HG02943 (cell line): Measurements from ENCODE around the gene UGT1A3.

Source experiments
- ATAC-seq: cut with Tn5 transposase; IDR thresholded peaks from one replicate; pipeline ENCODE4 v1.9.1; 2021; ENCODE audit warnings: mild to moderate bottlenecking, low read depth, moderate library complexity; ENCODE audit not compliant: unreplicated experiment

The UGT1A3 gene

DNA sequence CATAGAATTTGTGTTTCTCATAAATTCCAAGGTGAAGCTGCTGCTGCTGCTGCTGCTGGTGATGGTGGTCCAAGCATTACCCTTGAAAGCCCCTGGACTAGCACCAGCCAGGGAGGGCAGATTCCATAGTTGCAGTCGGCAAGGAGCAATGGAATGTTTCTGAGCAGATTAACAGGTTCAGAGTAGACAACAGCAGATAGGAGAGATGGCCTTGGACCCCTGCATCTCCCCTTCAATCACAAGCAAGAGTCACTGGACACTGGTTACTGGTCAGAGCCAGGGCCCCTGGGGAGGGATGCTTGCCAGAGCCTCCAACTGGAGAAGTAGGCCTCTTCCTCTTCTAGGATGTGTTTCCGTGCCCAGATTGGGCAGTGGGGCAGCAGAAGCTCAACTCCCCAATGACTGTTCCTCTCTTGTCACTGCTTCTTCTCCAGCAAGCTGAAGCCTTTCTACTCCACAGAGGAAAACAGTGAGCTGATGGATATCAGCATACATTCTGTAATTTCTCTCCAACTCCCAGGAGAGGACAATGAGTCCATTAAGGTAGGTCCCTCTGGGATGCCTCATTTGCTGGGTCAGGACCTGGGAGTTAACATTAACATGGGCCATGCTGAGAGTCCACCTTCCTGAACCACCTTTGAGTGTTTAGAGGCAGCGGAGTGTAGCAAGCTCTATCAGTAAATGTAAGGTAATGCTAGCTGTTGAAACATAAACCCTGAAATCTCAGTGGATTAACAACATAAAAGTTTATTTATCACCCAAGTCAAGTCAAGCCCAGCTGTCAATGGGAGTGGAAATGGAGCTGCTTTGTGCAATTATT is 84.6 kb downstream of the UGT1A3 start:
- no peak for ATAC-seq

DNA sequence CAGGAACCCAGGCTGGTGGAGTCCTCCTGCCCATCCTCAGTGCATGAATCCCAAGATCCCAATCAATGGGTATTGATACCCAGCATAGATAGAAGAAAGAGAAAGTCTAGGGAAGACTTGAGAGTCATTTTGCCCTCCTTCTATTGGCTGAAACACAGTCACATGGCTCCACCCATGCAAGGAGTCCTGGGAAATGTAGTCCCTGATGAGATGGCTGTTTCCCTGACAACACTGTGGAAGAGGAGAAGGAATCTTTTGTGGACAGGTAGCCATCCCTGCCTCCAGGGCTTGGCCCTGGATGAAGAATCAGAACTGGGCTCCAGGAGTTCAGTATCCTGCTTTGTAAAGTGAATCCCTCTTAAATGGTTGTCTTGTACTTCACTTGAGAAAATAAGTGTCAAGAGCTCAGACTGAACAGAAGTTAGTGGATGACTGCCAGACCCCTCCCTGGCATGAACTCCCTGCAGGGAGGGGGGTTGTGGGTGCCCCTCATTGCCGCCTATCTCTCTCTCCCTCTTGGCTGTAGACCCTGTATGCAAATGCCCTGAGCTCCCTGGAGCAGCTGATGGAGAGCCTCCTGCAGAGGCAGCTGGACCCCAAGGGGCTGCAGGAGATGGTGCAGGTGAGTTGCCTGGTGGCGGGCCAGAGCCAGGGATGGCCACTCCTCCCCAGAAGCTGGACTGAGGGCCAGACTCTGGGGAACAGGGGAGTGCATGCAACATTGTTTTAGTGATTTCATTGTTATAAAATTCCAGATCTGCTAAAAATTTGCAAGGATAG is 85.4 kb downstream of the UGT1A3 start:
- ATAC-seq = no peak

DNA sequence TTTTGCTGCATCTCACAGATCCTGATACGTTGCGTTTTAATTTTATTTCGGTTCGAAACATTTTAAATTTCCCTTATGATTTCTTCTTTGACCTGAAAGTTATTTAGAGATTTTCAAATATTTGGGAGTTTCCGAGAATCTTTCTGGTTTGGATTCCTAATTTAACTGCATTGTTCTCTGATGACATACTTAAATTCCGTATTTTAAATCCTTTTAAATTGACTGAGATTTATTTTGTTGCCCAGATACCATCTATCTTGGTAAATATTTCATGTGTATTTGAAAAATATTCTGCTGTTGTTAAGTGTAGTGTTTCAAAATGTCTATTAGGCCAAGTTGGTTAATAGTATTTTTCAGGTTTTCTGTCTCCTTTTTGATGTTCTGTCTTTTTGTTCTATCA is 87.0 kb downstream of the UGT1A3 start:
- ATAC-seq = no peak

DNA sequence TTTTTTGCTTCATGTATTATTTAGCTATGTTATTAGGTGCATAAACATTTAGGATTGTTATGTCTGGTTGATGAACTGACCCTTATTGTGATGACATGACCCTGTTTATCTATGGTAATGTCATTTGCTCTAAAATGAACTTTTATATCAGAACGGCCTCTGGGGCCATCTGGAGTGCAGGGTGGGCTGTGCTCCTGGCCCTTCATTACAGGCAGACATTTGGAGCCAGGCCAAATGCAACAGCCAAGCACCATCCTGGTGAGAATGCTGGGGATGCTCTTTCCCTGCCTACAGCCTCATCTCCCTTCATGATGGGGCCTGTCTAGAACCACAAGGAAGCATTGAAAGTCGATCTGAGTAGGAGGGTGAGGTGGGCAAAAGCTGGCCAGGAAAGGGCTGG is 87.5 kb downstream of the UGT1A3 start:
- no peak for ATAC-seq

DNA sequence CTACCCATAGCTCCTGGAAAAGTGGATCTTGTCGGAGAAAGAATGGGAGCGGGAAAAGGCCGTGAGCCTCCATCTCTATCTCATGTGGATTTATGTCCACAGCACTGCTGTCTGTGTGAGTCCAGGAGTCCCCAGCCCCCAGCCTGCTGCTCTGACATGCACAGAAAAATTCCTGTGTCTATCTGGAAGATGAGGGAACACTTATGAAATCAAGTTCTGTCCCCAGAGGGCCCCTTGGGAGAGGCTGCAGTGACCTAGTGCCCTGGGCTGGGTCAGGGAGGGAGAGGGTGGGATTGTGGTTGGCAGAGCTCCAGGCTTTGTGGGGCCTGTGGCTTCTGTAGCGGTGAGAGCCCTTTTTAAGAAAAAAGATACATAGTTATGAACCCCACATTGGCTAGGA is 87.9 kb downstream of the UGT1A3 start:
- ATAC-seq = no peak

DNA sequence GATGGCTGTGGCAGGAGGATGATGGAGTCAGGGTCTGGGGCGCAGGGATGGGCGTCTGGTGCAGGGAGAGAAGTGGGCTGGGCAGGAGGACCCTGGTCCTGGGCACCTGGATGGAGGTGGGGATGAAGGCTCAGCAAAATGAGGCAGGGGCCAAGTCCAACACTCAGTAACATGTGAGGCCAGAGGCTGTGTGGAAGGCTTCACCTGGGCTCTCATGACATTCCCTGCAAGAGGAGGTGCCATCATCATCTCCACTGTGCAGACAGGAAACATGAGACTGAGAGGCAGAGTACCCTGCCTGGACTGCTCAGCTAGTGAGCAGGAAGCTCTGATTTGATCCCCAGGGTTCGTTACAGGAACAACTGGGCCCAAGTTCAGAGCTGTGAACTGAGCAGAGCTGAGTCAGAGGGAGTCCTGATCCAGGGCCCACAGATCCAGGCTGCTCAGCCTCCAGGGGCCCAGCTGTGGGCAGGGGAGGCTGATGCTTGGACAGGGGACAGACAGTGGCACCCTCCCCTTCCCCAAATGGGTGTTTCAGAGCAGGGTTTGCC is 88.6 kb downstream of the UGT1A3 start:
- no peak for ATAC-seq

DNA sequence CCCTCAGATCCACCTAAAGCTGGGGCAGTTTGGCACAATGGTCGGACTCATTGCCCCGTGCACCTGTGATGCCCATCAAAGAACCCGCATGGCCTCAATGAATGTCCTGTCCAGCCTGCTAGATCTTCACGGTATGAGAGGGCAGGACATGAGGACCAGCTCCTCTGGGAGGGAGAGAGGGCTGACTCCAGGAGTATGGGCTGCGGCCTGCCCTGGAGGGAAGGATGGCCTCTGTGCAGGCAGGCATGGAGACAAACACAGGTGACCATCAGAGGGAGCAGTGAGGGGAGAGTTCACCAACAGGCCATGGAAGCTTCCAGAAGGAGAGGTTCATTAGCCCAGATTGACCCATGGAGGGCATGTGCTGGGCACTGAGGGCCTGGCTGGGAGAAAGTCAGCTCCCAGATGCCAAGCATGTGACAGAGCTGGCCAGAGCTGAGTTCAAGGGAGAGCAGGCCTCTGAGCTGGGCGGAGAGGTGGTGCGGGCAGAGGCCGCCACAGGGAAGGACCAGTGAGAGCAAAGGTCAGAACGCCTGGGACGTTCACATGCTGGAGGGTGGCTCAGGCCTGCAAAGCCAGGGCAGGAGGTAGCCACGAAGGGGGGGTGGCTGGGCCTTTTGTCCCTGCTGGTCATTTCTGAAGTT is 89.3 kb downstream of the UGT1A3 start:
- ATAC-seq = no peak

DNA sequence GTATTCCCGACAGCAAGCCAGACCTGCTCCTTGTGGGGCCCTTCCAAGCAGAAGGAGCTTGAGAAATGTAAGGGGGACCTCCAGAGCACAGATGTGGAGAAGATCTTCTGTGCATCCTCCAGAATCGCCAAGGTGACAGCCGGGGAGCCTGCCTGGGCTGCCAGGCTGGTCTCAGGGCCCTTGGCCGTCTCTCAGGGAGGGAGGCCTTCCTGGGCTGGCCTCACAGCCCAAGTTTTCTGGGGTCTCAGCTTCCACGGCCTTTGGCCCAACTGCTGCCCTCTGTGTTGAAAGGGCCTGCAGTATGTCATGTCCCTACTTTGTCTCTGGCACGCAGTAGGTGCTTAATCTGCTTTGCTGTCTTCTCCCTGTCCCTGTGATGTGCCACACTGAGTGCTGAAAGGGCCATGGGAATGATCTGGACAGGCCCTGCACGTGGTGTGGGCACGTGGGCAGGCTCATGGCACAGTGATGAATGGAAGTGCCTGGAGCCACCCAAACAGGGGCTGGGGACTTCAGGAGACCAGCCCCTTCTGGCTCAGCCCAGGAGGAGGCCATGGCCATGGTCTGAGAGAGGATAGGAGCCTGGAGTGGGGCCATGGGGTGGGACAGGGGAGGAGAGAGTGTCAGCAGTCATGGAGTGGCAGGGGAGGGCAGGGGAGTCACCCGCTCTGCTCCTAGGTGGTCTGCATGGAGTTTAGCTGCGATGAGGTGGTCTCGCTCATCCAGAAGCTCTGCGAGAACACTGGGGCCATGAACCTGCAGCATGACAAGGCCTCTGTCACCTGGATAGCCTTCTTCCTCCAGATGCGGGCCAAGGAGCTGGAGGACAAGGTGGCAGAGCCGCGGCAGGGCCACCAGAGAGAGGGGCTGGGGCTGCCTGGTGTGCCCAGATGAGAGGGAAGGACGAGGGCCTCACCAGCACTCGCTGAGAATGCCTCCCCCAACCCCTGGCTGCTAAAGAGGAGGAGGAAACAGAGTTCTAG is 90.1 kb downstream of the UGT1A3 start:
- no peak for ATAC-seq

DNA sequence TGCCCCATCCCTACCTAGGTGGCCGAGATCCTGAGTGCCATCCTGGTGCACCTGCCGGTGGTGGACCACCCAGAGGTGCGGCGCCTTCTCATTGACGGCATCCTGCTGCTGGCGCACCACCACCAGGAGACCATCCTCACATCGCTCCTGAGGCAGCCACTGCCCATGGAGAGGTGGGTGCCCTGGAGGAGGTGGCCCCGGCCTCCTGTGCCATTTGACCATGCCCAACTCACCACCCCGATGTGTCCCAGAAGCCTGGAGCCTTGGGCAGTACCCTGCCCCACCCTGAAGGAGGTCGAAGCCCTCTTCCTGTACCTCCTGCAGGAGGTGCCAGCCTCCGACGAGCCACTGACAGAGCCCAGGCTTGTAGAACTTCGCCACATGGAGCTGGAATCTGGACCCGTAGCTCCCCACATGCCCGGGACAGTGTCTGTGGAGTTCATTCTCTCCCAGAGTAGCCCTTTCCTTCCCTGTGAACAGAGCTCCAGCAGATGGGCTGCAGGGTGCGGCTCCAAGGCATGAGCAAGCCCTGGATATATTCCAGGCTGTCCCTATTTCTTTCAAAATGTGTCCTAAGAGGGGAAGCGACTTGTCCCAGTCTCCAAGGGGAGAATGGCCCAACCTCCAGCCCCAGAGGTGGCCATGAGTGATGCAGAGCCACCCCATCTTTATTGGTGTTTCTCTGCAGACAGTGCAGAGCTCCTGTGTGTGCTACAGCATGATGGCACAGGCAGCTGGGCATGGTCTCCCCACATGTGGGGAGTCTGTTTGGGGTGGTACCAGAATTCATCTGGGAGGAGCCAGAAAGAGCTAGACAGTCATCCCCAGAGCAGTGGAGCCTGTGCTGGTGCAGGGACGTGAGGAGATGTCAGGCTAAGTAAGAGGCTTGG is 91.3 kb downstream of the UGT1A3 start:
- ATAC-seq = no peak

DNA sequence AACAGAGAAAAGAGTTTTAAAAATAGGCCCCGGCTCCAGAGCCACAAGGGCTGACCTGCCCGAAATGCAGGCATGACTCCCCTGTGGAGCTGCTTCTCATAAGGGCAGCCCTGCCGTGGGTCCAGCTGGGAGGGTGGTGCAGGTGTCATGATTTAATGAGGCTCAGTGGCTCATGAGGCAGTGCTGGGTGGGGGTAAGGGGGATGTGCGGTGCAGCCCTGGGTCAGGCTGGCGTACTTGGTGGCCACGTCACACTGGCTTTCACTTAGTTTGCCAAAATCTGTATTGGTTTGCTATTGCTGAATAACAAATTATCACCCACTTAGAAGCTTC is 91.9 kb downstream of the UGT1A3 start:
- no peak for ATAC-seq

DNA sequence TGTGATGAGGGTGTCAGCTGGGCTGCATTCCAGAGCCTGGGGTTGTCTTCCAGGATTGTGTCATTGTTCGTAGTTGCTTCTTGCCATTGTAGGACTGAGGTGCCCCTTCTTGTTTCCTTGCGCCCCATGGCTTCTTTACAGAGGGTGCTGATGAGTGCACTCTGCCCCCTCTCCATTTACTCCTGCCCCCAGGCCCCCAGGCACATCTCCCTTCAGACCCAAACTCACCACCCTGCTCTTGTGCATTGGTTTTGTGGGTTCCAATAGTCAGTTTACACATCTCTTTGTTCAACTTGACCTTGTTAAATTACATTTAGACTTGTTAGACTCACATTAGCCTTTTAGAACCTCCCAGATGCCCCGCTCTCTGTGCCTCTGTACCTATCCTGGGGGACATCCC is 92.4 kb downstream of the UGT1A3 start:
- no peak for ATAC-seq

DNA sequence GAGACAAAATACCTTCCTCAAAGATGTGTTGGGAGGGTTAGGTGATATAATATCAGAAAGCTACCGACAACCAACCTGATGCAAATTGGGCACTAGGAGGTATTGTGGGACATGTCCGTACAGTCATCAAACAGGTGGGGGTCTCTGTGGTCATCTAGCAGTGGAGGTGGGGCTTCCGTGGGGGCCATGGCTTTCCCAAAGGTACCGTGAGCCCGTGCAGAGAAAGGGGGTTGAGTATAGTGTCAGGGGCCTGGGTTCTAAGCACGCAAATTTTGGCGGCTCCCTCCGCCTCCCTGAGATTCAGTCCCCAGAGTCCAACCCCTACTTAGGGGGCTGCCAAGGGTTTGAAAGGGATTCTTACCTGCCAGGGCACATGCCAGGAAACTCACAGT is 92.9 kb downstream of the UGT1A3 start:
- no peak for ATAC-seq

DNA sequence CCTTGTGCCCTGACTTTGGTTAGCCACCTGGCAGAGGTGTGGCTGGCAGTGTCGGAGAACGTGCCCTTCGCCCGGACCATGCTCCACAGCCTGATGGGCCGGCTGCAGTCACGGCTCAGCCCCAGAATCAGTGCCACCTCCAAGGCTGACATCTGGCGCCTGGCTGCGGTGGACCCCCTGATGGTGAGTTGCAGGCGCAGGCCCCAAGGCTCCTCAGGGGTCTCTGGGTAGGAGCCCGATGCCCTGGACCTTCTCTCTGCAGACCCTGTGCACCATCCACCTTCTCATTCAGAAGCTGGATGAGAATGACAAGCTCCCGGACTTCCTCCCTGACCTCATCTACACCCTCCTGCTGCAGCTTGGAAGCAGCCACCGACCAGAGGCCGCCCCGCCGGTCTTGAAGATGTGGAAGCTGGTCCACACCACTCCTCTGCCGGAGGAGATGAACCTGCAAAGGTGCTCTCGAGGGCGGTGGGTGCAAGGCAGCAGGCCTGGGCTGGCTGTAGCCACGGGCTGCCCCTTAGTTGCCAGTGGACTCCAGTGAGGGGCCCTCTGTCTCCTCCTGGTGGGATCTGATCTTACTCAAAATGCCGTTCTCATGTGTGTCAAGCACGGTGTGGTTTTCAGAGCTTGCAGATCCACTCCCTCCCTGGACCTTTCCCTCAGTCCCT is 93.4 kb downstream of the UGT1A3 start:
- ATAC-seq = no peak
